HepG2 (cell line): ENCODE data around the gene ACOXL. TPM values are rescaled to one million over a fixed set of nuclear protein-coding genes. Genes with fewer than 3 reads are reported as not detected.

ENCODE experiments used
- AHR ChIP-seq: IDR thresholded peaks from 2 replicates; pipeline ENCODE4 v1.6.1; 2018; ENCODE audit warnings: missing genetic modification reagents, missing compliant biosample characterization
- FOXA3 ChIP-seq: IDR thresholded peaks from 2 replicates; pipeline ENCODE4 v1.6.1; 2016; ENCODE audit warnings: missing genetic modification reagents, missing compliant biosample characterization
- GATAD1 ChIP-seq: IDR thresholded peaks from 2 replicates; pipeline ENCODE4 v1.6.1; 2016; ENCODE audit warnings: missing genetic modification reagents, missing compliant biosample characterization
- HMG20B ChIP-seq: conservative IDR thresholded peaks from 2 replicates; pipeline ENCODE4 v1.6.1; 2016; ENCODE audit warnings: missing genetic modification reagents, missing compliant biosample characterization
- MAF1 ChIP-seq: sonication (generic); formaldehyde crosslinking; IDR thresholded peaks from 2 replicates; pipeline ENCODE4 v1.5.0; 2020; ENCODE audit warnings: missing genetic modification reagents, borderline replicate concordance
- MBD4 ChIP-seq: IDR thresholded peaks from 2 replicates; pipeline ENCODE4 v1.6.1; 2012; ENCODE audit warnings: low read length, inconsistent platforms, borderline replicate concordance
- NR2F6 ChIP-seq, 2 experiments: IDR thresholded peaks; 2 replicates each; pipeline ENCODE4 v1.6.1; 2016; ENCODE audit warnings: antibody characterized with exemption in 1 of 2, mild to moderate bottlenecking in 1 of 2
- RFX1 ChIP-seq: fragments of 450-650 bp; IDR thresholded peaks from 2 replicates; pipeline ENCODE4 v1.6.1; 2017
- SUZ12 ChIP-seq: fragments of 150-350 bp; IDR thresholded peaks from 2 replicates; pipeline ENCODE4 v1.6.1; 2014; ENCODE audit warnings: low read depth, low read length
- TEAD3 ChIP-seq: optimal IDR thresholded peaks from 2 replicates; pipeline ENCODE3; 2016; ENCODE audit warnings: borderline replicate concordance
- YY1 ChIP-seq: IDR thresholded peaks from 2 replicates; pipeline ENCODE4 v1.6.1; 2011; ENCODE audit warnings: low read length, low read depth, moderate library complexity, mild to moderate bottlenecking; ENCODE audit not compliant: insufficient read depth, insufficient replicate concordance
- ZNF17 ChIP-seq: sonication (generic); formaldehyde crosslinking; IDR thresholded peaks from 2 replicates; pipeline ENCODE4 v1.5.0; 2020; ENCODE audit warnings: mild to moderate bottlenecking, missing genetic modification reagents
- ZNF451 ChIP-seq: sonication (generic); formaldehyde crosslinking; IDR thresholded peaks from 2 replicates; pipeline ENCODE4 v1.5.0; 2020; ENCODE audit warnings: mild to moderate bottlenecking, missing genetic modification reagents
- ZNF460 ChIP-seq: sonication (generic); formaldehyde crosslinking; IDR thresholded peaks from 2 replicates; pipeline ENCODE4 v1.5.1; 2020; ENCODE audit warnings: missing genetic modification reagents, mild to moderate bottlenecking, borderline replicate concordance
- ZNF501 ChIP-seq: sonication (generic); formaldehyde crosslinking; IDR thresholded peaks from 2 replicates; pipeline ENCODE4 v1.5.1; 2020; ENCODE audit warnings: mild to moderate bottlenecking, moderate library complexity, missing genetic modification reagents
- ZSCAN22 ChIP-seq: sonication (generic); formaldehyde crosslinking; IDR thresholded peaks from 2 replicates; pipeline ENCODE4 v1.4.0; 2020; ENCODE audit warnings: mild to moderate bottlenecking, missing genetic modification reagents
- polyA plus RNA-seq, 8 experiments: library from polyadenylated mRNA; depleted of rRNA in 3 of 8; stranded (reverse) in 7 of 8; unstranded in 1 of 8; fragments of >200 nt; fragmentation: Illumina TruSeq in 4 of 8; extraction: Trizol in 4 of 8; gene quantifications; 2 replicates each; pipeline versions ENCODE4 v1.2.1 to v1.2.3, GENCODE V29; 2011 to 2016; ENCODE audit warnings: low read depth in 4 of 8, missing spikeins in 1 of 8, mixed read lengths in 1 of 8; ENCODE audit not compliant: insufficient read depth in 1 of 8
- total RNA-seq, 5 experiments: library from RNA; depleted of rRNA; stranded (reverse); fragments of >200 nt; fragmentation: Illumina TruSeq; extraction: Trizol; gene quantifications; 2 replicates each; pipeline ENCODE4 v1.2.3, GENCODE V29; 2016; ENCODE audit warnings: low read depth in 1 of 5
- TF ChIP-seq, protein P1 (sequence below): sonication (generic); formaldehyde crosslinking; IDR thresholded peaks from 2 replicates; pipeline ENCODE4 v1.5.0; 2020; ENCODE audit warnings: missing genetic modification reagents
- TF ChIP-seq, protein P2 (sequence below): sonication (generic); formaldehyde crosslinking; IDR thresholded peaks from 2 replicates; pipeline ENCODE4 v1.4.0; 2020; ENCODE audit warnings: missing genetic modification reagents
- TF ChIP-seq, protein P3 (sequence below): sonication (generic); formaldehyde crosslinking; IDR thresholded peaks from 2 replicates; pipeline ENCODE4 v1.4.0; 2020; ENCODE audit warnings: mild to moderate bottlenecking, missing genetic modification reagents, borderline replicate concordance

ACOXL gene
- total and polyA plus RNA-seq, 2 of the 13 experiments (the other 11 are each of a cell fraction or from before 2014, with no cell fraction given), result not detected

DNA sequence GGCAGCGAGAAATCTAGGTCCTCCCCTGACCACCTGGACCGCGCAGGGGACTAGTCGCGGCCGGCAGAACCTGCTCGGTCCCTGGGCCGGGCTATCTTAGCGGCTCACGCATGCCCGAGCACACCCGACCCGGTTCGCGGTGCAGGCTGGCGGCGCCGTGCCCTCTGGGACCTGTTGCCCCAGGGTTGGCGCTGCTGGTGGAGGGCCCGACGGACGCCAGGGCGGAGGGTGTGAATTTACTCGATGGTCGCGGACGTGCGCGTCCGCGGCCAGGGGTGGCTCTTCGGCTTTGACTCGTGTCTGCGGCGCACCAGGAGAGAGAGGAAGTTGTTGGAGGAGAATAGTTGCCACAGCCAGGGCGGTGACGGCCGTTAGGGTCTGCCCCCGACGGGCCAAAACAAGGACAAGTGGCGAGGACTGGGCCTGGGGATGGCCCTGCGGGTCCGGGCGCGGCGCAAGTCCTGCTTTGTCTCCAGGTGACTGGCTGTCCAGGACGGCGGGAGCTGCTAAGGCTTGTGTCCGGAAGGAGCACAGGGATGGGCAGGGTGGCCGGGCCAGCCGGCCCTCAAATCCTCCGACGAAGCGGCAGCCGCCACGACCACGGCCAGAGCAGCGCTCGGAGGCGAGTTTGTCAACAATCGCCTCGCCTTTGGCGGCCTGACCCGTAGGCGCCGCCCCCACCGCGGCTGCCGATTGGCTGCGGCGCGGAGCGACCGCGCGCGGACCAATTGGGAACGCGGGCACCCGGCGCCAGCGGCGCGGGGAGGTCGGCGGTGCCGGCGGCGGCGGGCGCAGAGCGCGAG lies 389.7 kb downstream of the ACOXL start (continued):
- TF ChIP-seq, protein P1, sequence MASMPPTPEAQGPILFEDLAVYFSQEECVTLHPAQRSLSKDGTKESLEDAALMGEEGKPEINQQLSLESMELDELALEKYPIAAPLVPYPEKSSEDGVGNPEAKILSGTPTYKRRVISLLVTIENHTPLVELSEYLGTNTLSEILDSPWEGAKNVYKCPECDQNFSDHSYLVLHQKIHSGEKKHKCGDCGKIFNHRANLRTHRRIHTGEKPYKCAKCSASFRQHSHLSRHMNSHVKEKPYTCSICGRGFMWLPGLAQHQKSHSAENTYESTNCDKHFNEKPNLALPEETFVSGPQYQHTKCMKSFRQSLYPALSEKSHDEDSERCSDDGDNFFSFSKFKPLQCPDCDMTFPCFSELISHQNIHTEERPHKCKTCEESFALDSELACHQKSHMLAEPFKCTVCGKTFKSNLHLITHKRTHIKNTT (CRISPR knock-in tag), result no peak
- TF ChIP-seq, protein P2, sequence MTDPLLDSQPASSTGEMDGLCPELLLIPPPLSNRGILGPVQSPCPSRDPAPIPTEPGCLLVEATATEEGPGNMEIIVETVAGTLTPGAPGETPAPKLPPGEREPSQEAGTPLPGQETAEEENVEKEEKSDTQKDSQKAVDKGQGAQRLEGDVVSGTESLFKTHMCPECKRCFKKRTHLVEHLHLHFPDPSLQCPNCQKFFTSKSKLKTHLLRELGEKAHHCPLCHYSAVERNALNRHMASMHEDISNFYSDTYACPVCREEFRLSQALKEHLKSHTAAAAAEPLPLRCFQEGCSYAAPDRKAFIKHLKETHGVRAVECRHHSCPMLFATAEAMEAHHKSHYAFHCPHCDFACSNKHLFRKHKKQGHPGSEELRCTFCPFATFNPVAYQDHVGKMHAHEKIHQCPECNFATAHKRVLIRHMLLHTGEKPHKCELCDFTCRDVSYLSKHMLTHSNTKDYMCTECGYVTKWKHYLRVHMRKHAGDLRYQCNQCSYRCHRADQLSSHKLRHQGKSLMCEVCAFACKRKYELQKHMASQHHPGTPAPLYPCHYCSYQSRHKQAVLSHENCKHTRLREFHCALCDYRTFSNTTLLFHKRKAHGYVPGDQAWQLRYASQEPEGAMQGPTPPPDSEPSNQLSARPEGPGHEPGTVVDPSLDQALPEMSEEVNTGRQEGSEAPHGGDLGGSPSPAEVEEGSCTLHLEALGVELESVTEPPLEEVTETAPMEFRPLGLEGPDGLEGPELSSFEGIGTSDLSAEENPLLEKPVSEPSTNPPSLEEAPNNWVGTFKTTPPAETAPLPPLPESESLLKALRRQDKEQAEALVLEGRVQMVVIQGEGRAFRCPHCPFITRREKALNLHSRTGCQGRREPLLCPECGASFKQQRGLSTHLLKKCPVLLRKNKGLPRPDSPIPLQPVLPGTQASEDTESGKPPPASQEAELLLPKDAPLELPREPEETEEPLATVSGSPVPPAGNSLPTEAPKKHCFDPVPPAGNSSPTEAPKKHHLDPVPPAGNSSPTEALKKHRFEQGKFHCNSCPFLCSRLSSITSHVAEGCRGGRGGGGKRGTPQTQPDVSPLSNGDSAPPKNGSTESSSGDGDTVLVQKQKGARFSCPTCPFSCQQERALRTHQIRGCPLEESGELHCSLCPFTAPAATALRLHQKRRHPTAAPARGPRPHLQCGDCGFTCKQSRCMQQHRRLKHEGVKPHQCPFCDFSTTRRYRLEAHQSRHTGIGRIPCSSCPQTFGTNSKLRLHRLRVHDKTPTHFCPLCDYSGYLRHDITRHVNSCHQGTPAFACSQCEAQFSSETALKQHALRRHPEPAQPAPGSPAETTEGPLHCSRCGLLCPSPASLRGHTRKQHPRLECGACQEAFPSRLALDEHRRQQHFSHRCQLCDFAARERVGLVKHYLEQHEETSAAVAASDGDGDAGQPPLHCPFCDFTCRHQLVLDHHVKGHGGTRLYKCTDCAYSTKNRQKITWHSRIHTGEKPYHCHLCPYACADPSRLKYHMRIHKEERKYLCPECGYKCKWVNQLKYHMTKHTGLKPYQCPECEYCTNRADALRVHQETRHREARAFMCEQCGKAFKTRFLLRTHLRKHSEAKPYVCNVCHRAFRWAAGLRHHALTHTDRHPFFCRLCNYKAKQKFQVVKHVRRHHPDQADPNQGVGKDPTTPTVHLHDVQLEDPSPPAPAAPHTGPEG (CRISPR knock-in tag), result 0 out of 2 replicates have a peak, but pooled peaks have one; percentile 5
- TF ChIP-seq MAF1 (no peak), ZSCAN22 (no peak), SUZ12 (no peak), ZNF501 (CRISPR knock-in tag) (peak; percentile 1), GATAD1 (CRISPR knock-in tag) (no peak), HMG20B (CRISPR knock-in tag) (no peak), MBD4 (no peak), TEAD3 (CRISPR knock-in tag) (no peak), ZNF17 (CRISPR knock-in tag) (no peak), AHR (CRISPR knock-in tag) (no peak), ZNF460 (no peak), ZNF451 (CRISPR knock-in tag) (peak; percentile 6; the same call in 1 of the 2 replicates), RFX1 (no peak), FOXA3 (CRISPR knock-in tag) (peak; percentile 51; the same call in 1 of the 2 replicates), YY1 (peak; percentile 62), NR2F6 (IDR thresholded peaks at IDR 0.05) (no peak), NR2F6 (CRISPR knock-in tag; IDR thresholded peaks at IDR 0.05) (0 out of 2 replicates have a peak, but pooled peaks have one; percentile 8)
- TF ChIP-seq, protein P3, sequence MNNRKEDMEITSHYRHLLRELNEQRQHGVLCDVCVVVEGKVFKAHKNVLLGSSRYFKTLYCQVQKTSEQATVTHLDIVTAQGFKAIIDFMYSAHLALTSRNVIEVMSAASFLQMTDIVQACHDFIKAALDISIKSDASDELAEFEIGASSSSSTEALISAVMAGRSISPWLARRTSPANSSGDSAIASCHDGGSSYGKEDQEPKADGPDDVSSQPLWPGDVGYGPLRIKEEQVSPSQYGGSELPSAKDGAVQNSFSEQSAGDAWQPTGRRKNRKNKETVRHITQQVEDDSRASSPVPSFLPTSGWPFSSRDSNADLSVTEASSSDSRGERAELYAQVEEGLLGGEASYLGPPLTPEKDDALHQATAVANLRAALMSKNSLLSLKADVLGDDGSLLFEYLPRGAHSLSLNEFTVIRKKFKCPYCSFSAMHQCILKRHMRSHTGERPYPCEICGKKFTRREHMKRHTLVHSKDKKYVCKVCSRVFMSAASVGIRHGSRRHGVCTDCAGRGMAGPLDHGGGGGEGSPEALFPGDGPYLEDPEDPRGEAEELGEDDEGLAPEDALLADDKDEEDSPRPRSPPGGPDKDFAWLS (CRISPR knock-in tag), result no peak
